ENCODE measurements around the gene RBM12. TPM values are rescaled to one million over a fixed set of nuclear protein-coding genes. Genes with fewer than 3 reads are reported as not detected.
"Not testable (repeated sequence)": the region's sequence is repeated elsewhere in the genome, so short reads cannot be mapped to it uniquely, and the experiment has no call there.

RBM12 gene
- total and polyA plus RNA-seq, 2 donors (not counting 3 experiments of a cell fraction or from before 2014, with no cell fraction given): 98.0 to 121 TPM

GRCh38 chr20:35713120-35713519, 48.4 kb upstream of the RBM12 start:
- BruUV-seq (replicated peaks): TSS peak; percentile 14
- H3K4me1 ChIP-seq (ENCODE audit: control insufficient read depth, extremely low read depth, insufficient read depth, low read length); H3K4me2 ChIP-seq (ENCODE audit: insufficient read depth, low read length); POLR2A ChIA-PET; dilution Hi-C loops (cut with MboI; ENCODE audit: extremely low pct_ligation_motif_present, low sequenced_read_pairs); H3K4me3 ChIP-seq (replicated peaks in 1 of 3; ENCODE audit: insufficient read depth in 1 of 3, low read depth in 1 of 3, low read length in 3 of 3); H2AFZ ChIP-seq (ENCODE audit: low read depth, low read length); H3K27ac ChIP-seq (ENCODE audit: insufficient read depth, low read depth, low read length); FAIRE-seq; H3K9me3 ChIP-seq (replicated peaks; ENCODE audit: control insufficient read depth, insufficient read depth, low read length); H3K27me3 ChIP-seq (ENCODE audit: control insufficient read depth in 2 of 2, insufficient read depth in 2 of 2, low read length in 2 of 2); H3K9ac ChIP-seq (replicated peaks; ENCODE audit: extremely low read depth, insufficient read depth, low read length); H3K9me1 ChIP-seq (replicated peaks; ENCODE audit: control insufficient read depth, extremely low read depth, insufficient read depth, low read length); intact Hi-C loops (cut with micrococcal nuclease); DNase-seq (ENCODE audit: low read depth, low spot score): not testable (repeated sequence)
- CTCF ChIA-PET: interaction anchor here (0.7 kb wide), 1 partner anchor 15 kb away, joined by 3 read pairs; no protein-coding TSS in a partner anchor
- TF ChIP-seq POLR2AphosphoS5 (IDR thresholded peaks at IDR 0.05; ENCODE audit: insufficient read depth, low read depth, low read length): peak; percentile 12
- peaks cover 14% of the 10 kb centered on the region for H4K20me1 ChIP-seq (replicated peaks; ENCODE audit: control insufficient read depth, extremely low read depth, insufficient read depth, low read length)
- peaks cover 79% of the 10 kb centered on the region for H3K79me2 ChIP-seq (ENCODE audit: control insufficient read depth, insufficient read depth, low read length)
- peaks cover 22 to 62% of the 10 kb centered on the region in 2 experiments for H3K36me3 ChIP-seq (ENCODE audit: control insufficient read depth in 2 of 2, extremely low read depth in 1 of 2, insufficient read depth in 2 of 2, low read length in 2 of 2)

GRCh38 chr20:35711588-35712209, 47.0 kb upstream of the RBM12 start:
- H3K9me3 ChIP-seq (replicated peaks; ENCODE audit: control insufficient read depth, insufficient read depth, low read length): no peaks in the 10 kb centered on the region
- no peak overlapping the region for H3K27ac ChIP-seq (ENCODE audit: insufficient read depth, low read depth, low read length)
- no peaks in the 10 kb centered on the region for H3K27me3 ChIP-seq (ENCODE audit: control insufficient read depth in 2 of 2, insufficient read depth in 2 of 2, low read length in 2 of 2)
- DNase-seq (ENCODE audit: low read depth, low spot score): no peak
- no TSS peak for BruUV-seq (replicated peaks)
- H3K79me2 ChIP-seq (ENCODE audit: control insufficient read depth, insufficient read depth, low read length): peaks cover 73% of the 10 kb centered on the region
- TF ChIP-seq CTCF (IDR thresholded peaks at IDR 0.05; ENCODE audit: extremely low read depth in 1 of 2, insufficient read depth in 1 of 2, low read depth in 1 of 2, low read length in 2 of 2) (no peak), MAX (IDR thresholded peaks at IDR 0.05; ENCODE audit: insufficient read depth, insufficient read length) (no peak)
- POLR2A ChIA-PET: no interaction called here
- H3K36me3 ChIP-seq (ENCODE audit: control insufficient read depth in 2 of 2, extremely low read depth in 1 of 2, insufficient read depth in 2 of 2, low read length in 2 of 2): peaks cover 16 to 69% of the 10 kb centered on the region in 2 experiments
- peaks cover 12% of the 10 kb centered on the region for H4K20me1 ChIP-seq (replicated peaks; ENCODE audit: control insufficient read depth, extremely low read depth, insufficient read depth, low read length)
- H3K9me1 ChIP-seq (replicated peaks; ENCODE audit: control insufficient read depth, extremely low read depth, insufficient read depth, low read length): no peaks in the 10 kb centered on the region
- intact Hi-C loops (cut with micrococcal nuclease) (no loop called here), dilution Hi-C loops (cut with MboI; ENCODE audit: extremely low pct_ligation_motif_present, low sequenced_read_pairs) (no loop called here)
- no peak overlapping the region for H3K4me3 ChIP-seq (replicated peaks in 1 of 3; ENCODE audit: insufficient read depth in 1 of 3, low read depth in 1 of 3, low read length in 3 of 3)
- CTCF ChIA-PET: interaction anchor here (0.7 to 1.9 kb wide), 3 partner anchors 8 to 19 kb away, joined by 3 to 4 read pairs (median 3); no protein-coding TSS in a partner anchor
- no peak overlapping the region for H3K9ac ChIP-seq (replicated peaks; ENCODE audit: extremely low read depth, insufficient read depth, low read length)
- no peak overlapping the region for H3K4me2 ChIP-seq (ENCODE audit: insufficient read depth, low read length)
- H2AFZ ChIP-seq (ENCODE audit: low read depth, low read length): no peak overlapping the region
- no peaks in the 10 kb centered on the region for H3K4me1 ChIP-seq (ENCODE audit: control insufficient read depth, extremely low read depth, insufficient read depth, low read length)
- no peak for FAIRE-seq

All from endothelial cell of umbilical vein (primary cell).